ENCODE data around the gene AHCYL1.

- TF ChIP-seq POLR2A (IDR thresholded peaks at IDR 0.05; ENCODE audit: low read length) (no peak), GATA1 (IDR thresholded peaks at IDR 0.05; ENCODE audit: low read depth, low read length) (no peak)
Observed at GRCh38 chr1:110007046-110007830, 22.7 kb downstream of the AHCYL1 start.

Data from erythroblast (primary cell).